ENCODE measurements around the gene USP32.
A peak's percentile ranks its signal among the peaks of the same experiment; 100 is the strongest.

The USP32 gene

DNA sequence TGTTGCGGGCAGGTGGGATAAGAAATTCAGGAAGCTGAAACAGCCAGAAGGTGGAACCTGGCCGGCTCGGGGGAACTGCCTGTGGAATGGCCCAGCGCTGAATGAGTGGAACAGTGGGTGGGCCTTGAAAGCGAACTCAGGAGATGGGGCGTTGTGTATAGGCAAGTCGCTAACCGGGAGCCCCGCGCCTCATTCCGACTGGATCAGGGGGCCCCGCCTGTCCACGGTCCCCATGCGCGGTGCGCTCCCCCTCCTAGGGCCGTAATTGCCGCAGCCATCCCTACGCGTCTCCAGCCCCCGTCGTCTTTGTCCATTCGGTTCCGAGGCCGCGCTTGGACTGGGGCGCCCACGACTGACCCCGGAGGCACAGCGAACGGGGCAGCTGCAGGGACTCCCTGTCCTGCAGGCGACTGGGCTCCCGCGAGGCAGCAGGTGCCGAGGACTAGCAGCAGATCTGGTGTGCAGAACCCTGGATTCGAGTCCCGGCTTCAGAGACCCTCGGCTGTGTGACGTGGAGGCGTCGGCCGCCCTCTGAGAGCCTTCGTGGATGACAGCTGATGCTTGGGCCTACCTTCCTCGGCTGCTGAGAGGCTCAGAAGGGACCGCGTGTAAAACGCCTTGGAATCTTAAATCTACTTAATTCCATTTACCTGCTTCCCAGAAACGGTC, 253.0 kb downstream of the USP32 start:
- no peak for DNase-seq (ENCODE audit: low read depth in 1 of 2, low spot score in 1 of 2)

DNA sequence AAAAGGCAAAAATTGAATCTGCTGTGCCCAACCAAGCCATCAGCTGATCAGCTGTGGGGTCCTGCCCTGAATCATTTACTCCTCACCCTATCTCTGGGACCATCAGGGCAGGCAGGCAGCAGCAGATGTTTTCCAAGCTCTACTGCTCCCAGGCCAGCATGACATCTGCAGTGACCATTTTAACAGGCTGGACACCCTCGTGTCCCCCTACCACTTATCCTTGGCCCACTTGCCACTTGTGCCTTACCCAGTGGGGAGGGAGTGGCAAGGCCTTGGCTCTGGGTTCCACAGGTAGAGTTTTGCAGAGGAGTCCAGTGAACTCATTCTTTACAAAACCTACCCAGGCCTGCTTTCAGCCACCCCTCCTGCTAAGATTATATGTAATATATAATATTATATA, 254.2 kb downstream of the USP32 start:
- no peak for DNase-seq (ENCODE audit: low read depth in 1 of 2, low spot score in 1 of 2)

DNA sequence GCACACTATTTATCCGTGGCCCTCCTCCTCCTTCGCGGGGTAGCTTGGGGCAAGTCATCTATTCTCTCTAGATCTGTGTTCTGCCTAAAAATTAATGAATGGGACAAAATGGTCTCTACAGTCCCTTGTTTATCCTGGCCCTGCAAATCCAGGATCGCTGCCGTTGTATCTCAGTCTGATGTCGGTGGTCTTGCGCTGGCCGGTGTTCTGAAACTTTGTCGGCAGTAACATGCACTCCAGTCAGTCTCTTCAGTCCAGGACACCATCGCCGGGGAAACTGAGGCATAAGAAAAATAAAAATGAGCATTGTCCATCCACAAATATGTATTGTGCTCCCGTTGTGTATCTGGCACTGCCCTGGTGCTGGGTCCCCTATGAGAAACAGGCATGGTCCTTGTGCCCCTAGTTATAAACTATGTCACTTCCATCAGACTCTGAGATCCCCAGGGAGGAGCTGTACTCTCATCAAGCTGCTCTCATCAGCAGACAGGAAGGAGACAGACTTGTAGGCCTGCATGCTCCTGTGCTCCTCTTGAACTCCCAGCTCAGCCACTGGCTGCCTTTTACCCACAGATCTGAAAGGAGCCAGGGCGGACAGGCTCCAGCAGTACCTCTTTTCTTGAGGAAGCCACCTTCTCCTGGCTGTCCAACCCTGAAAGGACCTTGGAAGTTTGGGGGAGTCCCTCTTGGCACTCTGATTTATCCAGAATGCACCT, 255.8 kb downstream of the USP32 start:
- DNase-seq (ENCODE audit: low read depth in 1 of 2, low spot score in 1 of 2) = no peak

DNA sequence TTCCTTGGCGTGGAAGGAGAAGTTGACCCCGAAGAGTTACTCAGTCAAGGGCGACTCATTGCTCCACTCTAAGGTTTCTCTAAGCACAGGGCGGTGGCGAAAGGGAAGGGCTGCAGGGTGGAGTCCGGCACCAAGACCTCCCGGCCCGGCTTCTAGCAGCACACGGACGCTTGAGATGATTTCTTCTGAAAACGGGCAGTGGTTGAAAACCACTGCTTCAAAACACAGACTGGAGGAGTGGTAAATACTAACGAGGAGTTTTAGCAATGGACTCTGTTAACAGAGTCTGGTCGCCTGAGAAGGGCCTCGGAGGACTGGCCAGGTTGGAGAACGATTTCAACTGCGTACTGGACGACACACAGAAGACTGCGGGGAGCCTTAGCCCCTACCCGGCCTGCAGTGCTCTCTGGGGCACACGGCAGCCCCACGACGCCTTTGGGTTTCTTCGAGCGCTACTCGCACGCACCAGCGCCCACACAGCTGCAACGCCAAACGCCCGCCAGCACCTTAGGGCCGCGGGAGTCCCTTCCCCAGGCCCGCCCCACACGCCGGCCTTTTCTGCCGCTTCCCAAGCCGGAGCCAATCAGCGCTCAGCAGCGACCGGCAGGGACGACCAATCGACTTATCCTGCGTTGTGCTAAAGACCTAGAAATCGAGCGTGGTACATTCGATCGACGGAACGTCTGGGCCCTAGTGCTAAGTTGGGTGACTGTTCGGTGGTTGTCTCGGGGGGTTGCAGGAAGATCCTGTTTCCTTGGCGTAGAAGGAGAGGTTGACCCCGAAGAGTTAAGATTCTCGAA, 256.6 kb downstream of the USP32 start:
- DNase-seq (ENCODE audit: low read depth in 1 of 2, low spot score in 1 of 2) = peak; percentile 46 to 77

DNA sequence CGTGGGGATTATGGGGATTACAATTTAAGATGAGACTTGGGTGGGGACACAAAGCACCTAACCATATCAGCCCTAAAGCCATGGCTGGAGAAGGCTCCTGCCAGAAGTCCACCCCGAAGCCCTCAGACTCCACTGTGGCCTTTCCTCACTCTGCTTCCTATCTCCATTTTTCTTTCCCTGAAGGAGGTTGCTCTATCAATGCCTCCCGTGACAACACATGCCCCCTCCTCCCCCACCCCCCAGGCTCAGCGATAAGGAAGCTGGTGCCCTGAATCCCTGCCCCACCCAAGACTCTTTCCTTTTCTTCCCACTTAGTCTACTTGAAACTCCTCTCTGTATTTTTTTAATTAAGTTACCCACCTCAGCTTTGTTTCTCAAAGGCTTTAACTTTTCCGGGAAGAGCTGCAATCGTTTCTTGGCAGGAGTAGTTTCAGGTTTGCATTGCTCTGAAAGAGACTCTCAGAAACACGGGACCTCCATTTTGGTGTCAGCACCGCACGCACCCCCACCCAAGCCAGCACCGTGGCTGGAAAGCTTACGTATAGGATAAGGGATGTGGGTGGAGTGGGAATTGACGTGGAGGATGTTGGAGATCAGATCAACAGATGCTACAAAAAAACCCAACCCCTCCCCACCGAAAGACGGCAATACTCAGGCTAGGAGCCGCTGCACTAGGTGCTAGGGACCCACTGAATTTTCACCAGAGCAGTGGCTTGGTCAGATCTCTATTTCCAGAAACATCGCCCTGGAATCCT, 257.4 kb downstream of the USP32 start:
- no peak for DNase-seq (ENCODE audit: low read depth in 1 of 2, low spot score in 1 of 2)

DNA sequence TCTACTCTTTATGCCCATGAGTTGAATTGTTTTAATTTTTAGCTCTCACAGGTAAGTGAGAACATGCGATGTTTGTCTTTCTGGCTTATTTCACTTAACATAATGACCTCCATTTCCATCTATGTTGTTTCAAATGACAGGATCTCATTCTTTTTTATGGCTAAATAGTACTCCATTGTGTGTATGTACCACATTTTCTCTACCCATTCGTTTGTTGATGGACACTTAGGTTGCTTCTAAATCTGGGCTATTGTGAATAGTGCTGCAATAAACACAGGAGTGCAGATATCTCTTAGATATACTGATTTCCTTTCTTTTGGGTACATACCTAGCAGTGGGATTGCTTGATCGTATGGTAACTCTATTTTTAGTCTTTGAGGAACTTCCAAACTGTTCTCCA, 261.5 kb downstream of the USP32 start:
- no peak for DNase-seq (ENCODE audit: low read depth in 1 of 2, low spot score in 1 of 2)

DNA sequence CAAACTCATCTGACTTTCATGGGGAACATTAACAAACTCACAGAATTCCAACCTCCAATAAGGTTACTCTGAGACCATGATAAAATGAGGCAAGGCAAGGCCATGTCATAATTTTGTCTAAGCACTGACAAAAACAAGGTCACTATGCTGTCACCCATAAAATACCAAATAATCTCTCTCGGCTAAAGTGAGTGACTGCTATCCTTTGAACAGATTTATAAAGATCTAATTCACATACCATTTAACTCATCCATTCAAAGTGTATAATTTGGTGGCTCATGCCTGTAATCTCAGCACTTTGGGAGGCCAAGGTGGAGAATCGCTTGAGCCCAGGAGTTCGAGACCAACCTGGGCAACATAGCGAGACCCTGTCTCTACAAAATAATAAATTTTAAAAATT, 262.8 kb downstream of the USP32 start:
- DNase-seq (ENCODE audit: low read depth in 1 of 2, low spot score in 1 of 2) = no peak
